ENCODE results near the gene CNN2. TPM values are rescaled to one million over a fixed set of nuclear protein-coding genes. Genes with fewer than 3 reads are reported as not detected.

The CNN2 gene
- total and polyA plus RNA-seq, 2 of the 13 experiments (the other 11 are each of a cell fraction or from before 2014, with no cell fraction given): 63.6 to 70.0 TPM

DNA sequence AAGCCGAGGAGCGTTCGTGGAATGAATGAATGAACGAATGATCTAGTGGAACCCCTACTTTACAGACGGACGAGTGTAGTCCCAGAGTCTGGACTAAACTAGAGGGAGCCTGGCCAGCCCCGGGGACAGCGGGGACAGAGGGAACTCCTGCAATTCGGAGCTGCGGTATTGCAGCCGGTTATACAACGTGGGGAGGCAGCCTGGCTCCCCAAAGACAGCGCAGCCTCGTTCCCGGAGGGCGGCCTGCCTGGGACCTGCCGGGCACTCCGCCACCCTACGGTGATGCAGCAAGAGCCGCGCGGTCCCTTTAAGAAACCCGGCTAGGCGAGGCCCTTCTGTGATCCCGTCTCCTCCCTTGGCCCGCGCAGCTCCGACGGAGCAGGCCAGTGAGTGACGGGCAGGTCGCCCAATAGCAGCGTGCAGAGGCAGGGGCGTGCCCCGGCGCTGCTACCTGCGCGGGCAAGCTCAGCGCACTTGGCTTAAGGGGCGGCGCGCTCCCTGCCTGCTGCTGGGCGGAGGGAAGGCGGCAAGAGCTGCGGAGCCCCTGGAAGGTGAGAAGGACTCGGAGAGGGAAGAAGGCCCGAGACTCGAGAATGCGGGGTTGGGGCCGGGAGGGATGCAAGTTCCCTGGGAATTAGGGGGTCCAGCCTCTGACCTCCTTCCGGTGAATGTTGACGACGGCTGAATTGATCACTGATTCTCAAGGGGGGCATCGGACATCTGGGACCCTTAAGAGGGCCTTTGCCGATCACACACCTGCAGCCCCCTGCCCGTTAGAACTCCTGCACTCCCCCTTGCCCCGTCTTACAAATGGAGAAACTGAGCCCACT is 13.5 kb downstream of the CNN2 start, which contains the start of gene ABCA7 (continued):
- TF ChIP-seq, protein P1, sequence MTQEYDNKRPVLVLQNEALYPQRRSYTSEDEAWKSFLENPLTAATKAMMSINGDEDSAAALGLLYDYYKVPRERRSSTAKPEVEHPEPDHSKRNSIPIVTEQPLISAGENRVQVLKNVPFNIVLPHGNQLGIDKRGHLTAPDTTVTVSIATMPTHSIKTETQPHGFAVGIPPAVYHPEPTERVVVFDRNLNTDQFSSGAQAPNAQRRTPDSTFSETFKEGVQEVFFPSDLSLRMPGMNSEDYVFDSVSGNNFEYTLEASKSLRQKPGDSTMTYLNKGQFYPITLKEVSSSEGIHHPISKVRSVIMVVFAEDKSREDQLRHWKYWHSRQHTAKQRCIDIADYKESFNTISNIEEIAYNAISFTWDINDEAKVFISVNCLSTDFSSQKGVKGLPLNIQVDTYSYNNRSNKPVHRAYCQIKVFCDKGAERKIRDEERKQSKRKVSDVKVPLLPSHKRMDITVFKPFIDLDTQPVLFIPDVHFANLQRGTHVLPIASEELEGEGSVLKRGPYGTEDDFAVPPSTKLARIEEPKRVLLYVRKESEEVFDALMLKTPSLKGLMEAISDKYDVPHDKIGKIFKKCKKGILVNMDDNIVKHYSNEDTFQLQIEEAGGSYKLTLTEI (CRISPR knock-in tag; conservative IDR thresholded peaks at IDR 0.05): no peak
- TF ChIP-seq, protein P2, sequence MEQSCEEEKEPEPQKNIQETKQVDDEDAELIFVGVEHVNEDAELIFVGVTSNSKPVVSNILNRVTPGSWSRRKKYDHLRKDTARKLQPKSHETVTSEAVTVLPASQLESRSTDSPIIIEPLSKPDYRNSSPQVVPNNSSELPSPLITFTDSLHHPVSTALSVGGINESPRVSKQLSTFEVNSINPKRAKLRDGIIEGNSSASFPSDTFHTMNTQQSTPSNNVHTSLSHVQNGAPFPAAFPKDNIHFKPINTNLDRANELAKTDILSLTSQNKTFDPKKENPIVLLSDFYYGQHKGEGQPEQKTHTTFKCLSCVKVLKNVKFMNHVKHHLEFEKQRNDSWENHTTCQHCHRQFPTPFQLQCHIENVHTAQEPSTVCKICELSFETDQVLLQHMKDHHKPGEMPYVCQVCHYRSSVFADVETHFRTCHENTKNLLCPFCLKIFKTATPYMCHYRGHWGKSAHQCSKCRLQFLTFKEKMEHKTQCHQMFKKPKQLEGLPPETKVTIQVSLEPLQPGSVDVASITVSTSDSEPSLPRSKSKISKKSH (CRISPR knock-in tag; IDR thresholded peaks at IDR 0.05; ENCODE audit: borderline replicate concordance): peak; percentile 53; the same call in 1 of the 2 replicates
- TF ChIP-seq, protein P3, sequence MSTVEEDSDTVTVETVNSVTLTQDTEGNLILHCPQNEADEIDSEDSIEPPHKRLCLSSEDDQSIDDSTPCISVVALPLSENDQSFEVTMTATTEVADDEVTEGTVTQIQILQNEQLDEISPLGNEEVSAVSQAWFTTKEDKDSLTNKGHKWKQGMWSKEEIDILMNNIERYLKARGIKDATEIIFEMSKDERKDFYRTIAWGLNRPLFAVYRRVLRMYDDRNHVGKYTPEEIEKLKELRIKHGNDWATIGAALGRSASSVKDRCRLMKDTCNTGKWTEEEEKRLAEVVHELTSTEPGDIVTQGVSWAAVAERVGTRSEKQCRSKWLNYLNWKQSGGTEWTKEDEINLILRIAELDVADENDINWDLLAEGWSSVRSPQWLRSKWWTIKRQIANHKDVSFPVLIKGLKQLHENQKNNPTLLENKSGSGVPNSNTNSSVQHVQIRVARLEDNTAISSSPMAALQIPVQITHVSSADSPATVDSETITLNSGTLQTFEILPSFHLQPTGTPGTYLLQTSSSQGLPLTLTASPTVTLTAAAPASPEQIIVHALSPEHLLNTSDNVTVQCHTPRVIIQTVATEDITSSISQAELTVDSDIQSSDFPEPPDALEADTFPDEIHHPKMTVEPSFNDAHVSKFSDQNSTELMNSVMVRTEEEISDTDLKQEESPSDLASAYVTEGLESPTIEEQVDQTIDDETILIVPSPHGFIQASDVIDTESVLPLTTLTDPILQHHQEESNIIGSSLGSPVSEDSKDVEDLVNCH (CRISPR knock-in tag; IDR thresholded peaks at IDR 0.05): no peak
- TF ChIP-seq NFKB2 (CRISPR knock-in tag; IDR thresholded peaks at IDR 0.05; ENCODE audit: borderline replicate concordance) (peak; percentile 36; the same call in 1 of the 2 replicates), MBD4 (IDR thresholded peaks at IDR 0.05; ENCODE audit: borderline replicate concordance, low read length) (no peak), ZNF547 (CRISPR knock-in tag; IDR thresholded peaks at IDR 0.05) (peak; percentile 53; the same call in 1 of the 2 replicates), AKAP8 (CRISPR knock-in tag; IDR thresholded peaks at IDR 0.05) (no peak; the same call in none of the 2 replicates), ZNF567 (CRISPR knock-in tag; IDR thresholded peaks at IDR 0.05; ENCODE audit: borderline replicate concordance) (peak; percentile 66; the same call in 1 of the 2 replicates), MAFG (CRISPR knock-in tag; IDR thresholded peaks at IDR 0.05) (no peak), ZNF468 (CRISPR knock-in tag; IDR thresholded peaks at IDR 0.05) (no peak), MAZ (IDR thresholded peaks at IDR 0.05; ENCODE audit: borderline replicate concordance, low read depth, low read length) (no peak), MAZ (CRISPR knock-in tag; IDR thresholded peaks at IDR 0.05; ENCODE audit: low read depth) (peak; percentile 65; the same call in 1 of the 2 replicates), THAP11 (CRISPR knock-in tag; IDR thresholded peaks at IDR 0.05) (peak; percentile 75), ONECUT2 (CRISPR knock-in tag; IDR thresholded peaks at IDR 0.05) (no peak)
- TF ChIP-seq, protein P4, sequence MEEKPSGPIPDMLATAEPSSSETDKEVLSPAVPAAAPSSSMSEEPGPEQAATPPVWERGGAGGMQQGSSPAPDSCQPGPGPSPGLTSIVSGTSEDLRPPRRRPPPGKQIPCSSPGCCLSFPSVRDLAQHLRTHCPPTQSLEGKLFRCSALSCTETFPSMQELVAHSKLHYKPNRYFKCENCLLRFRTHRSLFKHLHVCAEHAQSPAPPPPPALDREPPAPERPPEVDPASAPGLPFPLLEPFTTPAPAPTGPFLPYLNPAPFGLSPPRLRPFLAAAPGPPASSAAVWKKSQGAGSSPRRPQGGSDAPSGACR (CRISPR knock-in tag; IDR thresholded peaks at IDR 0.05): no peak
- TF ChIP-seq, protein P5, sequence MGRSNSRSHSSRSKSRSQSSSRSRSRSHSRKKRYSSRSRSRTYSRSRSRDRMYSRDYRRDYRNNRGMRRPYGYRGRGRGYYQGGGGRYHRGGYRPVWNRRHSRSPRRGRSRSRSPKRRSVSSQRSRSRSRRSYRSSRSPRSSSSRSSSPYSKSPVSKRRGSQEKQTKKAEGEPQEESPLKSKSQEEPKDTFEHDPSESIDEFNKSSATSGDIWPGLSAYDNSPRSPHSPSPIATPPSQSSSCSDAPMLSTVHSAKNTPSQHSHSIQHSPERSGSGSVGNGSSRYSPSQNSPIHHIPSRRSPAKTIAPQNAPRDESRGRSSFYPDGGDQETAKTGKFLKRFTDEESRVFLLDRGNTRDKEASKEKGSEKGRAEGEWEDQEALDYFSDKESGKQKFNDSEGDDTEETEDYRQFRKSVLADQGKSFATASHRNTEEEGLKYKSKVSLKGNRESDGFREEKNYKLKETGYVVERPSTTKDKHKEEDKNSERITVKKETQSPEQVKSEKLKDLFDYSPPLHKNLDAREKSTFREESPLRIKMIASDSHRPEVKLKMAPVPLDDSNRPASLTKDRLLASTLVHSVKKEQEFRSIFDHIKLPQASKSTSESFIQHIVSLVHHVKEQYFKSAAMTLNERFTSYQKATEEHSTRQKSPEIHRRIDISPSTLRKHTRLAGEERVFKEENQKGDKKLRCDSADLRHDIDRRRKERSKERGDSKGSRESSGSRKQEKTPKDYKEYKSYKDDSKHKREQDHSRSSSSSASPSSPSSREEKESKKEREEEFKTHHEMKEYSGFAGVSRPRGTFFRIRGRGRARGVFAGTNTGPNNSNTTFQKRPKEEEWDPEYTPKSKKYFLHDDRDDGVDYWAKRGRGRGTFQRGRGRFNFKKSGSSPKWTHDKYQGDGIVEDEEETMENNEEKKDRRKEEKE (IDR thresholded peaks at IDR 0.05): no peak
- TF ChIP-seq, protein P6, sequence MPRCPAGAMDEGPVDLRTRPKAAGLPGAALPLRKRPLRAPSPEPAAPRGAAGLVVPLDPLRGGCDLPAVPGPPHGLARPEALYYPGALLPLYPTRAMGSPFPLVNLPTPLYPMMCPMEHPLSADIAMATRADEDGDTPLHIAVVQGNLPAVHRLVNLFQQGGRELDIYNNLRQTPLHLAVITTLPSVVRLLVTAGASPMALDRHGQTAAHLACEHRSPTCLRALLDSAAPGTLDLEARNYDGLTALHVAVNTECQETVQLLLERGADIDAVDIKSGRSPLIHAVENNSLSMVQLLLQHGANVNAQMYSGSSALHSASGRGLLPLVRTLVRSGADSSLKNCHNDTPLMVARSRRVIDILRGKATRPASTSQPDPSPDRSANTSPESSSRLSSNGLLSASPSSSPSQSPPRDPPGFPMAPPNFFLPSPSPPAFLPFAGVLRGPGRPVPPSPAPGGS (CRISPR knock-in tag; IDR thresholded peaks at IDR 0.05): 0 out of 2 replicates have a peak, but pooled peaks have one; percentile 34

Data from HepG2 (cell line).